ENCODE measurements around the gene KCNQ1.

- TF ChIP-seq, protein P1, sequence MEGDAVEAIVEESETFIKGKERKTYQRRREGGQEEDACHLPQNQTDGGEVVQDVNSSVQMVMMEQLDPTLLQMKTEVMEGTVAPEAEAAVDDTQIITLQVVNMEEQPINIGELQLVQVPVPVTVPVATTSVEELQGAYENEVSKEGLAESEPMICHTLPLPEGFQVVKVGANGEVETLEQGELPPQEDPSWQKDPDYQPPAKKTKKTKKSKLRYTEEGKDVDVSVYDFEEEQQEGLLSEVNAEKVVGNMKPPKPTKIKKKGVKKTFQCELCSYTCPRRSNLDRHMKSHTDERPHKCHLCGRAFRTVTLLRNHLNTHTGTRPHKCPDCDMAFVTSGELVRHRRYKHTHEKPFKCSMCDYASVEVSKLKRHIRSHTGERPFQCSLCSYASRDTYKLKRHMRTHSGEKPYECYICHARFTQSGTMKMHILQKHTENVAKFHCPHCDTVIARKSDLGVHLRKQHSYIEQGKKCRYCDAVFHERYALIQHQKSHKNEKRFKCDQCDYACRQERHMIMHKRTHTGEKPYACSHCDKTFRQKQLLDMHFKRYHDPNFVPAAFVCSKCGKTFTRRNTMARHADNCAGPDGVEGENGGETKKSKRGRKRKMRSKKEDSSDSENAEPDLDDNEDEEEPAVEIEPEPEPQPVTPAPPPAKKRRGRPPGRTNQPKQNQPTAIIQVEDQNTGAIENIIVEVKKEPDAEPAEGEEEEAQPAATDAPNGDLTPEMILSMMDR (IDR thresholded peaks at IDR 0.05), result no peak
- no peak for TF ChIP-seq POLR2A (IDR thresholded peaks at IDR 0.05)
These were observed 271.0 kb downstream of the KCNQ1 start for GRCh38 chr11:2715716-2716350.

Data from adrenal gland (tissue), 5 donors.